GM10266 (cell line): Measurements from ENCODE around the gene DCUN1D2.

ENCODE experiments used
- DNase-seq: peaks from one replicate; pipeline ENCODE4 v3.0.0; 2012; ENCODE audit errors: extremely low spot score
- TF ChIP-seq, protein P1 (sequence below): IDR thresholded peaks from 2 replicates; pipeline ENCODE4 v1.5.1; 2012; ENCODE audit warnings: mild to moderate bottlenecking, low read depth; ENCODE audit not compliant: control insufficient read depth, insufficient read depth; ENCODE audit errors: missing control alignments

Gene DCUN1D2

DNA sequence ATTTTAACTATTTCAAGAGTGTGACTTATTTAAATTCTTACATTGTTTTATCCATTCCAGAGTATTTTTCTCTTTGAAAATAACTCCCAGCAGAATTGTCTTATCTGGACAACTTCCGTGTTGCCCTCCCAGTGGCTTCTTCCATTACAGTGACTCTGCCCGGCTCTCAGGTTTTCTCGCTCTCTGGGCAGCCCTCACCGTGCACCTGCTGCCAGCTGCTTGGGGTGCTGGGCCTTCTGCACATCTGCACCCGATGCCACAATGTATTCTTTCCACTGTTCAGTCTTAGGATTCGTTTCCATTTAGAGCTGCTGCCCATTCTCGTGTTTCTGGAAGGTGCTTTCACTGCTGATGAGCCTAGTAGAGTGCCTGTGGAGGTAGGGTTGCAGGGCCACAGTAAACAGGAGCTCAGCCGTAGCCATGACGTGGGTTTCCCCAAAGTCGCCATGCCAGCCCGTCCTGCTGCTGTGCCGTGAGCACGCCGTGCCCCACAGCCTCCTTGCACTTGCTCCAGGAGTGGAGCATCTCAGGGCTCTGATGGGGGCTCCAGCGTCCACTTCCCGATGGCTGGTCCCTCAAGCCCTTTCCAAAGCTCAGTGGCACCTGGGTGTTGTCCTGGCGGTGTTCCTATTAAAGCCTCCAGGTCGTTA is 46.1 kb upstream of the DCUN1D2 start:
- TF ChIP-seq, protein P1, sequence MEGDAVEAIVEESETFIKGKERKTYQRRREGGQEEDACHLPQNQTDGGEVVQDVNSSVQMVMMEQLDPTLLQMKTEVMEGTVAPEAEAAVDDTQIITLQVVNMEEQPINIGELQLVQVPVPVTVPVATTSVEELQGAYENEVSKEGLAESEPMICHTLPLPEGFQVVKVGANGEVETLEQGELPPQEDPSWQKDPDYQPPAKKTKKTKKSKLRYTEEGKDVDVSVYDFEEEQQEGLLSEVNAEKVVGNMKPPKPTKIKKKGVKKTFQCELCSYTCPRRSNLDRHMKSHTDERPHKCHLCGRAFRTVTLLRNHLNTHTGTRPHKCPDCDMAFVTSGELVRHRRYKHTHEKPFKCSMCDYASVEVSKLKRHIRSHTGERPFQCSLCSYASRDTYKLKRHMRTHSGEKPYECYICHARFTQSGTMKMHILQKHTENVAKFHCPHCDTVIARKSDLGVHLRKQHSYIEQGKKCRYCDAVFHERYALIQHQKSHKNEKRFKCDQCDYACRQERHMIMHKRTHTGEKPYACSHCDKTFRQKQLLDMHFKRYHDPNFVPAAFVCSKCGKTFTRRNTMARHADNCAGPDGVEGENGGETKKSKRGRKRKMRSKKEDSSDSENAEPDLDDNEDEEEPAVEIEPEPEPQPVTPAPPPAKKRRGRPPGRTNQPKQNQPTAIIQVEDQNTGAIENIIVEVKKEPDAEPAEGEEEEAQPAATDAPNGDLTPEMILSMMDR: no peak

DNA sequence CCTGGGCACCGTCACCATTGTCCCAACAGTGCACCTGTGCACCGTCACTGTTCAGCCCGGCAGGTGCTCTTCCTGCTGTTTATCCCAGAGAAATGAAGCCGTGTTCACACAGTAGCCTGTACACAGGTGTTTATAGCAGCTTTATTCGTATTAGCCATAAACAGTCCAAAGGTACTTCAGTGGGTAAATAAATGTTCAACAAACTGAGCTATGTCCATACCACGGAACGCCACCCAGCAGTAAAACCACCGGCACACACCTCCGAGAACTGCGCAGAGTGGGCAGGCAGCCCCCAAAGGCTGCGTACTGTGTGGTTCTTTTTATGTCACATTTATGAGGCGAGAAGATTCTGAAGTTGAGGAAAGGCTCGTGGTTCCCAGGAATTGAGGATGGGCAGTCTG is 44.9 kb upstream of the DCUN1D2 start:
- TF ChIP-seq, protein P1: no peak
- DNase-seq: no peak

More for the DNA sequence above, 46.1 kb upstream of the DCUN1D2 start:
- no peak for DNase-seq

DNA sequence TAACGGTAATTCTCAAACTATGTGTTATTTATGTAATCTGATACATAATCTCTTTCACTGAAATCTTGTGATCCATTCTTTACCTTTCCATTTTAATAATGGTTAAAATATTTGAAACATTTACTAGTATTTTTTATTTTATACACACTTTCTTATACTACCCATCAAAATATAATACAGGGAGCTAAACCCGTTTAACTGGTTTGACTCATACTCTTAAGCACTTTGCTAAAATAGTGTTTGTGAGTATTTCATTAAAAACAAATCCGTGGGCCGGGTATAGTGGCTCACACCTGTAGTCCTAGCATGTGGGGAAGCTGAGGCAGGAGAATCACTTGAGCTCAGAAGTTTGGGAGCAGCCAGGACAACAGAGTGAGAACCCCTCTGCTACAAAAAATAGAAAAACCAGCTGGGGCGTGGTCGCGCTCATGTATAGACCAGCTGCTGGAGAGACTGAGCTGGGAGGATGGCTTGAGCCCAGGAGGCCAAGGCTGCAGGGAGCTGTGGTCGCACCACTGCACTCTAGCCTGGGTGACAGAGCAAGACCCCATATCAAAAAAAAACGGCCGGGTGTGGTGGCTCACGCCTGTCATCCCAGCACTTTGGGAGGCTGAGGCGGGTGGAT is 43.8 kb upstream of the DCUN1D2 start:
- TF ChIP-seq, protein P1: no peak
- no peak for DNase-seq

DNA sequence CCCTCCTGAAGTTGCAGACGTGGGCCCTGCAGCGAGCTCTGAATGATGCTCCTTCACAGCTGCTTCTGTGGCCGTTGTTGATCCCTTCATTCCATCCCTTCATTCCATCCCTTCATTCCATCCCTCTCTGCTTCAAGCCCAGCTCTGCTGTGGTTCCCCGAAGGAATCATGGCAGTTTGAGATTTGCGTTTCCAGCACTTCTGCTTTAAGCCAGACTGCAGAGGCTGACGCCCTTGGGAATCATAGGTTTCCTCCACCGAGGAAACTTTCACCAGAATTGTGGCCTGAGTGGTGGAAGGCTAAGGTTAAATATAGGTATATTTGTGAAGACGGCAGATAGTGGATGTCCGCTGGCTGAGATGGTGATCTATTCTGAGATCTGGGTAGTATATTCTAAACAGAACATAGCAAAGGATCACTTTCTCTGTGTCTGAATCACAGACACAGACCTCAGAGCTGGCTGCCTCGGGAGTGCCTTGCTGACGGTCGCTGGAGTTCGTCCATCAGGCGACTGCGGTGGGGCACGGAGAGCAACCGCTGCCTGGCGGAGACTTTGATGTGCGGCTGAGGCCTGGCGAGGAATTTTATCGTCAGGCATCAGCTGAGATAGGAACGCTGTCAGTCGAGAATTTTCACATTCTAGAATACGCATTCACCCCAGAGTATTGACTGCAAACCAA is 42.8 kb upstream of the DCUN1D2 start:
- no peak for DNase-seq
- TF ChIP-seq, protein P1: no peak

DNA sequence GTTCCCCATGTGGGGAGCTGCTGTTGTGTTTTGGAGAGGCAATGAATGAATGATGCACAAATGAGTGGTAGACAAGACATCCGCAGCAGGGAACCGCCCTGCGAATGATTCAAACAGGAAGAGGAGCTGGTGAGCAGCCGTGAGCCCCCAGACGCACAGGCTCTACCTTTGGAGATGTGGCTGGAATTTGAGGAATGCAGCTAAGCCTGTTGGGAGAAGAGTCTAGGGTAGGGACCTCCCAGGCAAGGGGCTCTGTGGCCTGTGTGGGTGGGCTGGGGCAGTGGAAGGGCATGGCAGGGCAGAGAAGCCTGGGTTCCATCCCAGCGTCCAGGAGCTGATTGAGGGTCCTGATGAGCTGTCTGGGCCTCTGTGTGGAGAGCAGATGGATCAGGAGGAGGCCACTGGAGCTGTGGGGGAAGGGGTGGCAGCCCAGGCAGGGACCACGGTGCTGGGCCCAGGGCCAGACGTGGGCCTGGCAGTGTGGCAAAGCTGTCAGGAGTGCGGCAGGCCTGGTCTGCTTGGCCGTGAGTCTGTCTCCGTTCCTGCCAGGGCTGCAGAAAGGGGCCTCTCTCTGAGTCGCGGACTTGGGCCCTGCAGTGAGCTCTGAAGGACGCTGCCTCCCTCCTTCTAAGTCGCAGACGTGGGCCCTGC is 41.8 kb upstream of the DCUN1D2 start:
- TF ChIP-seq, protein P1: no peak
- no peak for DNase-seq

DNA sequence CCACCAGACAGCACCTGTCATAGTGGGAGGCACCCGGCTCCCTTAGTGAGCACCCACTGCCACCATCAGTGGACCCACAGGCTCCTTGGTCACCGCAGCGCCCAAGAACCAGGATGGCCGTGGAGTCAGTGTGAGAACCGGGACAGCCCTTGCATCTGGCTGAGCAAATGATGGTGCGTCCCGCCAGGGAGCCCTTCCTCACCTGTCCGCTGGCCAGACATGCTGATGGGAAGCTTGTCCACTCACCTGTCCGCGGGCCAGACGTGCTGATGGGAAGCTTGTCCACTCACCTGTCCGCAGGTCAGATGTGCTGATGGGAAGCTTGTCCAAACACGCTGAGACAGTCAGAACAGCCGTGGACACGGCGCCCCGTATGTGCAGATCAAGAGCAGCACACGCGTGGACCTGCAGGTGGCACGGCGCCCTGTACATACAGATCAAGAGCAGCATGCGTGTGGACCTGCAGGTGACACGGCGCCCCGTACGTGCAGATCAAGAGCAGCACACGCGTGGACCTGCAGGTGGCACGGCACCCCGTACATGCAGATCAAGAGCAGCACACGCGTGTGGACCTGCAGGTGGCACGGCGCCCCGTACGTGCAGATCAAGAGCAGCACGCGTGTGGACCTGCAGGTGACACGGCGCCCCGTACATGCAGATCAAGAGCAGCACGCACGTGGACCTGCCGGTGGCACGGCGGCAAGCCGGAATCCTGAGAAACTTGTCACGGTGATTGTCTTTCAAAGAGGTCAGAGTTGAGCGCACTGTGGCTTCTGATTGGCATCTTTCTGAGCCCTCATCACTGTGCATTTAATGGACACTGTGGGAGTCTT is 40.7 kb upstream of the DCUN1D2 start:
- TF ChIP-seq, protein P1: no peak
- DNase-seq: no peak
